Renal cortical epithelial cell (primary cell): ENCODE measurements around the gene GFOD1. TPM values are rescaled to one million over a fixed set of nuclear protein-coding genes. Genes with fewer than 3 reads are reported as not detected.

Source experiments
- DNase-seq: peaks from one replicate; pipeline ENCODE4 v3.0.0-alpha.2; 2011; ENCODE audit warnings: low read depth
- total RNA-seq: library from RNA; depleted of rRNA; stranded (reverse); fragments of >200 nt; gene quantifications from 2 replicates; pipeline ENCODE4 v1.2.3, GENCODE V29; 2014

The GFOD1 gene, protein sequence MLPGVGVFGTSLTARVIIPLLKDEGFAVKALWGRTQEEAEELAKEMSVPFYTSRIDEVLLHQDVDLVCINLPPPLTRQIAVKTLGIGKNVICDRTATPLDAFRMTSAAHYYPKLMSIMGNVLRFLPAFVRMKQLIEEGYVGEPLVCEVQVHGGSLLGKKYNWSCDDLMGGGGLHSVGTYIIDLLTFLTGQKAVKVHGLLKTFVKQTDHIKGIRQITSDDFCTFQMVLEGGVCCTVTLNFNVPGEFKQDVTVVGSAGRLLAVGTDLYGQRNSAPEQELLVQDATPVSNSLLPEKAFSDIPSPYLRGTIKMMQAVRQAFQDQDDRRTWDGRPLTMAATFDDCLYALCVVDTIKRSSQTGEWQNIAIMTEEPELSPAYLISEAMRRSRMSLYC
- 5.0 and 5.2 TPM in 2 replicates for total RNA-seq

DNA sequence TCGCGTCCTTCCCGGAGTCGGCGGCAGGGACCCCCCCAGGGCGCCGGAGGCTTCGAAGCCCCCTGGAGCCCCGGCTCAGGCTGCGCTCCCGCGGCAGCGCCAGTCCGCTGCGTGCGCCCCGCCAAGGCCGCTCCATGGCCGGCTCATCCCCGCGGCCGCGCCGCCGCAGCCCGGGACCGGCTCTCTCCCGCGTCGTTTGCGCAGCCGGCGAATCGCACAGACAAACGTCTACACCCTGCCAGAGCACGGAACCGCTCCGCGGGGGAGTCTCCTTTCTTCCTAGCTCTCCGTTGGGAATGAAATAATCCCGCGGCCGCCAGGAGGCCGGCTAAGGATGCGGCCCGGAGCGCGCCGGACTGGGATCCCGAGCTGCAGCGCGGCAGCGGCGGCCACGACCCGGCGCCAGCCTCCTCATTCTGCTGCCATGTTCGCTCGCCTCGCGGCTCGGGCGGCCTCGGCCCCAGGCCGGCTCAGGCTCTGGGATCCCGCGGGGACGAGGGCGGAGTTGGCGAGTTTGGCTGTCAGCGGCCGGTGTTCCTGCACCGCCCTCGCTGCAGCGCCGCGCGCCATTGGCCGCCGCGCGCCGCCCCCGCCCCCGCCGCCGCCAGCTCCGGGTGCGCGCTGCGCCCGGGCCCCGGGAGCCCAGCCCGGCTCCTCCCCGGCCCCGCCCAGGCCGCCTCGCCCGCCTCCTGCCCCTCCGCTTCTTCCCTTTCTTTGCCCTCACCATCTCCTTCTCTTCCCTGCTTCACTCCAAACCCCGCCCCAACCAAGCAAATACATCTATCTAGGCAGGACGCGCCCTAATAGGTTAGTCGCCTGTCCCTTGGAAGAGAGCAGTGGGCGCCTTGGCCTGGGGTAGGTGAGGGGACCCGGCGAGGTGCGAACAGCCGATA is at the start of gene GFOD1:
Gene GFOD1 (minus strand): TSS at position 479 of the 893 bp plus-strand sequence. CDS start 710 bp downstream, outside the sequence.
- DNase-seq = peak; percentile 40

DNA sequence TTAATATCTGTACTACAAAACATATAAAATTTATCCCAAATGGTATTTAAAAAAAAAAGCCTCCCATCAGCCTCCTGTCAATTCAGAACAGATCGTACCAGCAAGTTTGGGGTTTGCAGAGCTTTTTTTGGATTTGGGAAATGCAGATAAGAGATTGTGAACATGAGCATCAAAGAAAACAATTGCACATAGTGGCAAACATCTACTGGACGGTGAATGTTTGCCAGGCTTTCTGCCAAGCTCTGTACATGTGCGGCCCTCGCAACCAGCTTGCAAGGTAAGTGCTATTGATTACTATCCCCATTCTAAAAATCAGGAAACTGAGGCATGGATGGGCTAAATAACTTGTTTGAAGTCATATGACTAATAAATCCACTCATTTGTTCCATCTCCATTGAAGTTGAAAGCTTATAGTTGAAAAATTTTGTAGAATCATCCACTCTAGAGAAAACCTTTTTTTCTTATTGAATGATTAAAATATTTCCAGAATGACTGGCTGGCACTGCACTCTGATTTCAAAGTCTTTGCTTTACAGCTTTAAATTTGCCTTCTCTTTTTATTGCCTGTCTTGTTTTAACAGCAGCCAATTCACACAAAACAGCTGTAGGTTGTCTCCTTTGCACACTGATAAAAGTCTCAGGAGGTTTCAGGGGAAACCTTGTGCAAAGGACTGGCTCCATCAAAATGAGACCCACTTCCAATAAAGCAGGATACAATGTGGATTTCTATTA is 49.6 kb upstream of the GFOD1 start:
- DNase-seq = no peak

DNA sequence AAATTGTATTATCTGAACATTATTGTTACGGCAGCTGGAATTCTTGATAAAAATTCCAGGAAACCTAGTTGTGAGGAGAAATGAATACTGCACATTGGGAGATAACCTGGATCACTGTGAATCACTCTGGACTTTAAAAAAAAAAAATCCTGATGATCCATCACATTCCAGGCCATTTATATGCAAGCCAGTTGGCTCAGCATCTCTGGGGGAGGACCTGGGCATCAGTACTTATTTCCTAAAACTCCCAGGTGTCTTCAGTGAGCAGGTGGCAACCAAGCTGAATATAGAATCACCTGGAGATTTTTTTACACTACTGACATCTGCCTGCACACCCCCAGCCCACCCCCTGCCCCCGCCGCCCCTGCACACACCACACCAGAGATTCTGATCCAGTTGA is 47.9 kb upstream of the GFOD1 start:
- no peak for DNase-seq

DNA sequence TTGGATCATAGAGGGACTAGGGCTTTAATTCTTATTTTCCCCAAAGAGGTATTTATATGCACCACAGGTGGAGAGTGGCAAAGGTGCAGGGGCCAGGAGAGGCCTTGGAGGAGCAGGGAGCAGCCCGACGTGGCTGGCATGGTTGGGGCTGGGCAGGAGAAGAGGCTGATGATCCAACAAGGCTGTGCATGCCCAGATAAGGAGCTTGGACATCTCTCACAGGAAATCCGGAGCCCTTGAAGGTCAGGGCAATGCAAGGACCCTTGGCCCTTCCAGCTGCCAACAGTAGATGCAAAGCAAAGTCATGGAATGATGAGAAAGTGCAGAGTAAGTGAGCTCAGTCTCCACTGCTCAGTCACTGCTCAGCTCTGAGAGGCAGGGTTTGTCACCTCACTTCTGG is 47.1 kb upstream of the GFOD1 start:
- no peak for DNase-seq

DNA sequence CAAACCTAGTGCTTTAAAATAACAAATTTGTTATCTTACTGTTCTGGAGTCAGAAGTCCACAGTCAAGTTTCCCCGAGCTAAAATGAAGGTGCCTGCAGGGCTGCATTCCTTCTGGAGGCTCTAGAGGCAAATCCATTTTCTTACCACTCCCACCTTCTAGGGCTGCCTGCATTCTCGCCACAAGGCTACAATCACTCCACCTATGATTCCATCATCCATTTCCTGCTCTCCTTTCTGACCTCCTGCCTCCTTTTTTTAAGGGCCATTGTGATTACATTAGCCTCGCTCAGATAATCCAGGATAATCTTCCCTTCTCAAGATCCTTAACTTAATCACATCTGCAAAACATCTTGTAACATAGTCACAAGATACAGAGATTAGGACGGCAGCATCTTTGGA is 44.6 kb upstream of the GFOD1 start:
- no peak for DNase-seq

DNA sequence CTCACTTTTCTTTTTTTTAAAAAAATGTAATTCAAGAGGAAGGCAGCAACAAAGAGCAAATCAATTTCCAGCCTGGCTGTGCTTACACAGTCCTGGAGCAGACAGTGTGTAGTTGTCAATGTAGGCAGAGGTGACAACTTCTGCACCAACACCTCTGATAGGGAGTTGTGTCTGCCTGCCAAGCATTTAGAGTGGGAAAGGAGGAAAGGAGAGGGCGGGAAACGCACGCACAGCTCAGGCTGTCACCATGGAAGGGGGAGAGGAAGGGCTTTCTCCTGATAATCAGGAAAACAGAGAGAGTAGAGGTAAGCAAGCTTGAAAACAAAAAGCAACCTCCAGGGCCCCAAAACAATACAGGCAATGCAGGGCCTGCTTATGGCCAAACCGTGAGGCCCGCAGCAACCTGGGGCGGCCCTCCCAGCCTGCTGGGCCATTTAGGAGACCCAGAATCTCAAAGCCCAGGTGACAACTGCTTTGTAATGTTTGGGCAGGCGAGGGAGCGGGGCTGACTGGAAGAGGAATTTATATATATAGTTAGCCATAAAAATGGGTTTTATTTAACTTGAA is 41.5 kb upstream of the GFOD1 start:
- no peak for DNase-seq

DNA sequence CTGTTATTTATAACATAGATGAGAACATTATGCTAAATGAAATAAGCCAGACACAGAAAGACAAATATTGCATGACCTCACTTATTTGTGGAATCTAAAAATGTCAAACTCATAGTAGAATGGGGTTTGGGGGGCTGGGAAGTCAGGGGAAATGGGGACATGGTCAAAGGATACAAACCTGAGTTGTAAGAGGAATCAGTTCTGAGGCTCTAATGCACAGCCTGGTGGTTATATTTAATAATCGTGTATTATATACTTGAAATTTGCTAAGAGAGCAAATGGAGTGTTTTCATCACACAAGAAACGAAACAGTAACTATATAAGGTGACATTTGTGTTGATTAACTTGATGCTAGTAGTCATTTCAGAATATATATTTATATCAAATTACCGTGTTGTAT is 40.8 kb upstream of the GFOD1 start:
- DNase-seq = no peak

DNA sequence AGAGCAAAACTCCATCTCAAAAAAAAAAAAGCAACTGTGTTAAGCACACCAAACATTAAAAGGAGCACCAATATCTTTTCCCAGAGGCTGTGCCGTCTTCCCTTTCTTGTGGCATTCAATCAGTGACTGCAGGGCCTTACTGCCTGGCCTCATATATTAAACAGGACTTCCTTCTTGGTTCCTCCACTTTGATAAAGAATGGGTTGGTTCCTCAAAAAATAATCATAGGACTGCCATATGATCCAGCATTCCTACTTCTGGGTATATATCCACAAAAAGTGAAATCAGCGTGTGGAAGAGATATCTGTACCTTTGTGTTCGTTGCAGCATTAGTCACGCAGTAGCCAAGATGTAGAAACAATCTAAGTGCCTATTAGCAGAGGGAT is 40.3 kb upstream of the GFOD1 start:
- DNase-seq = no peak

DNA sequence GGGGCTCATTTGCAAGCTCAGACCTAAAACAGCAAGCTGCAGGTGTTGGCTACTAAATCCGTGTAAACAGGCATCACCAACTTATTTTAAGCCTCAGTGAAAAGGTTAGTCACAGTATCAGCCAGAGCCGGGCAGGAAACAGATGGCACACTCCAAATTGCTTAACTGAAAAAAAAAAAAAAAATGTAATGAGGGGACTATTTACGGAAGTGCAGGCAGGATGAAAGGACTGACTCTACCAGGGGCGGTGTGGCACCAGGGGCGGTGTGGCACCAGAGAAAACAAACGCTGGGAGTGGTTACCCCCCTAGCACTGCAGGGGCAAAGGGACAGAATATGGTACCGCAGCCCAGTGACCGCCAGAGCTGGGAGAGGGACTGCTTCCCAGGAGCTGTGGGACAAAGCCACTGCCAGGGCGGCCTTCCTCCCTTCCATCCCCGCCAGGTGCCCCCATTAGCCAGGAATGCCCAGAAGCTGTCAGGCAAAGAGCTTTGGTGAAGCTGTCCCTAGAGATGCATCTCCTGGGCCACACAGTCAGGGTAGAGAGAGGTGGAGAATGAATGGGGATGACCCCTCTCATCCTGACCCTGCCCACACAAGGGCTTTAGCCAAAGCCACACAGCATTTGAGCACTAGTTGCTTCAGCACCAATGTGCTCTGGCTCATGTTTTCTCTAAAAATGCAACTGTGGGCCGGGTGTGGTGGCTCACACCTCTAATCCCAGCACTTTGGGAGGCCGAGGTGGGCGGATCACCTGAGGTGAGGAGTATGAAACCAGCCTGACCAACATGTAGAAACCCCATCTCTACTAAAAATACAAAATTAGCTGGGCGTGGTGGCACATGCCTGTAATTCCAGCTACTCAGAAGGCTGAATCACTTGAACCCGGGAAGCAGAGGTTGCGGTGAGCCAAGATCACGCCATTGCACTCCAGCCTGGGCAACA is 39.6 kb upstream of the GFOD1 start:
- DNase-seq = no peak

DNA sequence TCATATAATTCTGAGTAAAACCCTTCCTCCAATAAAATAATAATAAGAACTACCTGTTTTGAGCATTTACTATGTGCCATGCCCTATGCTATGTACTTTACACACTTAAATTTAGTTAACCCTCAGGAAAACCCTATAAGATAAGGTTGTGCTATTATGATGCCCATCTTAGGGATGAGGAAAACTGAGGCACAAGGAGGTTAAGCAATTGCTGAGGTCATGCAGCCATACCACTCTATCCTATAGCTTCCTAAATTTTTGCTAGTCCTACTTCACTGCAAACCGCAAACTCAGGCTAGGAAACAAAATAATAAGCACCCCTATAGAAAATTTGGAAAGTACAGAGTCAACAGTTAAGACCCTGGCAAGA is 38.9 kb upstream of the GFOD1 start:
- DNase-seq = no peak

DNA sequence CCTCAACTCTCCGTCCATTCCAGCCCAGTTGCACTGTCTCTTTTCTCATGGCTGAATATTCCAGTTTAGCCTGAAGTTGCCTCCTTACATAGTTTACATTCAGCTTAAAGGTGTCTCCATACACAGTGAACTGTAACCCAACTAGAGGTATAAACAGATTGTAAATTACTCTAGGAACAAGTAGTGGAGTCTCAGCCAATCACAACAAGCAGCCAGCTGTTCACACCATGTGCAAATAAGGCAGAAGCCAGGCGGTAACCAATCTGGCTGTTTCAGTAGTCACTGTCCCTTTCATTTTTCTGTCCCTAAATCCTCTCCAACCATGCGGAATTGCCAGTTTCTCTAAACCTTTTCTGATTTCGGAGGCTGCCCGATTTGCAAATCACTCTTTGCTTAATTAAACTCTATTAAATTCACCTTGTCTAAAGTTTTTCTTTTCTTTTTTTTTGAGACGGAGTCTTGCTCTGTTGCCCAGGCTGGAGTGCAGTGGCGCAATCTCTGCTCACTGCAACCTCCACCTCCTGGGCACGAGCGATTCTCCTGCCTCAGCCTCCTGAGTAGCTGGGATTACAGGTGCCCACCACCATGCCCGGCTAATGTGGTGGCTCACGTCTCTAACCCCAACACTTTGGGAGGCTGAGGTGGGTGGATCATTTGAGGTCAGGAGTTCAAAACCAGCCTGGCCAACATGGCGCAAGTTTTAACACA is 37.6 kb upstream of the GFOD1 start:
- no peak for DNase-seq

DNA sequence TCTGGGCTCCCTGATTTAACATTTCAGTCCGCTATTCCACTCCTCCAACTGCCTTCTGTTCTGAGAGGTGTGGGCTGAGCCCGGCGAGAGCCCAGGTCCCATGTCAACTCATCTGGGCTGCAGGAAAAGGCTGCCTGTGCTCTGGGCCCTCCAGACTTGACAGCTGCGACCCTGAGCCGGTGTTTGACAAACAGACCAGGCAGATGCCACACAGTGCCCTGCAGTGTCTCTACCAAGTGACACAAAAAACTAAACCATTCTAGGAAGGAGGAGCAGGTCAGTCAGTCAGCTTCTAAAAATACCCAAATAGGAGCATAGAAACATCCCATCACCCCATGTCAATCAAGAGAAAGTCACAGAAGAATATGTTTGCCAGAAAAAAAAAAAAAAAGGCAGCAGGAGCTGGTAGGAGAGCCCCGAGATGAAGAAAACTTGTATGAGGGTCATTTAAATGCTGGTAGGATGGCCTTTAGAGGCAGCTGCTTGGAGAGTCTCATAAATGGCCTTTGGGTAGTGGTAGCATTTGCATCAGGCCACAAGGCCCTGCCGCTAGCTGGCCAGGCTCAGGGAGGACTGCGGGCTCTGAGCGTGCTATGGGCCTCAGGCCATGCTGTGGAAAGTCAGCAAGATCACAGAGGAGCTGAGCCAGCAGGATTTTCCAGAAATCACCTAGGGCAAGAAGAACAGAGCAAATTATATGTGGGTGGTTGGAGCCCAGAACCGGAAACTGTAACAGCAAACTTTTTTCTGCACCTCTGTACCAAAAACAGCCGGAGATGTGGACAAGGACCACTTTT is 36.6 kb upstream of the GFOD1 start:
- DNase-seq = no peak

DNA sequence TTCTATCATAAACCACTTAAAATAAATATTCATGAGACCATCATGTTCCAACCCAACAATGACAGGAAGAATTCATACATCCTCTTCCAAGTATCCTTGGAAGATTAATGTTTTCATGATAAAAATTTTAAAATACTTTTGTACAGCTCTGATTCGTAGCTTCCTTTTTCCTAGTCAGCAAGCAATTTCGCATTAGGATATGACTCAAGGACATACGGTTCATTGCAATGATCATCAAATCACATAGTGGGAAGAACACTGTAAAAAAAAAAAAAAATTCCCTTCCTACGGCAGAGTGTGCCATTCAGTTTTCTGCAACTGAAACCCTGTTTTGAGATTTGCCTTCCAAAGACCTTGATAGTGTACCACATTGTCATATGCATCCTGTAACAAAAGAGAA is 35.3 kb upstream of the GFOD1 start:
- DNase-seq = no peak

DNA sequence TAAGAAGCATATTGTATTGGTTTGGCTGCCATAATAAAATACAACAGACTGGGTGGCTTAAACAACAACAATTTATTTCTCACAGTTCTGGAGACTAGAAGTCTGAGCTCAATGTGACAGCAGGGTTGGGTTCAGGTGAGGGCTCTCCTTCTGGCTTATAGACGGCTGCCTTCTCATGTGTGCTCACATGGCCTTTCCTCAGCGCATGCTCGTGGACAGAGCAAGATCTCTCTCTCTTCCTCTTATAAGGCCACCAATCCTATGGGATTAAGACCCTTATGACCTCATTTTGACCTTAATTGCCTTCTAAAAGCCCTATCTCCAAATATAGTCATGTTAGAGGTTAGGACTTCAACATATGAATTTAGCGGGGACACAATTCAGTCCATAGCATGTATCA is 32.4 kb upstream of the GFOD1 start:
- no peak for DNase-seq

DNA sequence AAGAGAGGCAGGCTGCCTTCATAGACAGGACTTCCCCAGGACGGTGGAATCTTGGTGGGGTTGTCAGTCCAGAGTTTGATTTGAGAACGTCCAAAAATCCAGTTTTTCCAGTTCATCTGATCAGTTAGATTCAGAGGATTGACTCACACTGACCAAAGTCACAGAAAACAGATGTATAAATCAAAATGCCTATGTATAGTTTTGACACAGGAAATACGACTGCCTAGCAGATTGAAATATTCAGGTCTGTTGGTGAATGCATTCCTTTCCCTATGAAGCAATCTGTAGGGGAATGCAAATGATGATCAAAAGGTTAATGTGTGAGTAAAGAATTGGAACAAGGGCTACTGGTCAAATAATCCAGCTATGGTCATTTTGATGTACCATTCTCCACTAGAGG is 29.7 kb upstream of the GFOD1 start:
- DNase-seq = peak; percentile 26

DNA sequence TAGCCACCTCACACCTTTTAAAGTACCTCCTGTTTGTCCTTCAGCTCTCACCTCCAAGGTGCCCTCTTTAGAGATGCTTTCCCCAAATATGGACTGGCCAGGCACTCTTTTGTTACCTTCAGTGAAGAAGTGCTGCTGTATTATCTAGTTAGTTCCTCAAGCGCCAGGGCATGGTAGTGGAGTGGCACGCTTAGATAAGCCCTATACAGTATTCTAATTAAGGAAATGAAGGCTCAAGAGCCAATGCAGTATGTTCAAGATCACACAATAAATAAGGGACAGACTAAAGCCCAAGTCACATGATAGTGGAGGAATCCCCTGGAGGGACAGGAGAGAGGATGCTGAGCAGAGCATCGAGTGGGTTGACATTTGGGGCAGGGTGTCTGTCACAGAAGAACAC is 28.5 kb upstream of the GFOD1 start:
- DNase-seq = no peak

DNA sequence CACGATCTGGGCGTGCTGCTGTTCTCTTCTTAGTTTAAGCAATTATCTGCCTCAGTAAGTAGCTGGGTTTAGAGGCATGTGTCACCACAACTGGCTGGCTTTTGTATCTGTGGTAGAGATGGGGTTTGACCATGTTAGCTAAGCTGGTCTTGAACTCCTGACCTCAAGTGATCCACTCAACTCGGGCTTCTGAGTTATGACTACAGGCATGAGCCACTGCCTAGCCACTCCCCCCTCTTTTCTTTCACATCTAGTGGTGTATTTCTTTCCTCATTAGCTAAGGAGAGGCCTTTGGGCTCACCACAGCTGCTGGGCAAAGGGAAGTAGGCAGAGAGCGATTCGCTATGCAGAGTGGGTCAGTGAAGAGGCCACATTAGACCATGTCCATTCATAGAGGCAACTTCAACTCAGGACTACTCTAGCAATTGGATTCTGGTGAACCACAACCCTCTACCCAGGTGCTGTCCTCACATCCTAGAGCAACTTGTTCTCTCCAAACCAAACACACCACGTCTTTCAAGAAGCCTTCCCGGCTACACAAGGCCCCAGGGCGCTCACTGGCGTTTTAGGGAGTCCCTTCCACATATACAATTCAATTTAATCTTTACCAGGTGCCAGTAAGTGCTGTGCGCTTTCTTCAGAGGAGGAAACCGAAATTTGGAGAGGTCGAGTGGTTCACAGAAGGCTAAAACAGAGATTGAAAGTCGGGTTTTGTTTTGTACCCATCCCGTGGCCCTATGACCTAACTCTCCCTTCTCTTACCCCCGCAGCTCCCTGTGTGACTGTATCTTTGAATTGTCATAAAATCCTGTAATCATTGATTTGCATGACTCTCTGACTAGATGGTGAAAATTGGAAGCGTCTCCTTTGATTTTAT is 26.5 kb upstream of the GFOD1 start:
- peak; percentile 12 for DNase-seq

DNA sequence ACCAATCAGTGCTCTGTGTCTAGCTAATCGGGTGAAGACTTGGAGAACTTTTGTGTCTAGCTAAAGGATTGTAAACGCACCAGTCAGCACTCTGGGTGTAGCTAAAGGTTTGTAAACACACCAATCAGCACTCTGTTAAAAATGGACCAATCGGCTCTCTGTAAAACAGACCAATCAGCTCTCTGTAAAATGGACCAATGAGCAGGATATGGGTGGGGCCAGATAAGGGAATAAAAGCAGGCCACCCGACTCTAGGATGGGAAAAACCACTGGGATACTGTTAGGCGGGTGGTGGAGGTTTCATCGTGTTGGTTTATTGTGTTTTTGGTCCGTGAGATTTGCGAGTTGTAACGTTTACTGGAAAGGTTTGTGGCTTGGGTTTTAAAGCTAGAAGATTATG is 25.5 kb upstream of the GFOD1 start:
- no peak for DNase-seq
